ENCODE measurements around the gene SRI. TPM values are rescaled to one million over a fixed set of nuclear protein-coding genes. Genes with fewer than 3 reads are reported as not detected.
A peak's percentile ranks its signal among the peaks of the same experiment; 100 is the strongest.
"Not testable (repeated sequence)": the region's sequence is repeated elsewhere in the genome, so short reads cannot be mapped to it uniquely, and the experiment has no call there.

The SRI gene
- polyA plus RNA-seq (2014; cell fraction: cytosol; rRNA removed): 64.5 and 79.0 TPM in 2 replicates
- 84.7 and 86.0 TPM in 2 replicates for polyA plus RNA-seq (2014; cell fraction: nucleus; rRNA removed)

GRCh38 chr7:88219781-88220747, at the start of gene SRI:
TSS of gene SRI (minus strand) at chr7:88220038. CDS start at chr7:88220026, 12 bp downstream.
- DNase-seq (ENCODE audit: low spot score): peak; percentile 86

- DNase-seq (ENCODE audit: low spot score): no peak
Measured at GRCh38 chr7:88269586-88269985, 49.7 kb upstream of the SRI start.

- no peak for DNase-seq (ENCODE audit: low spot score)
Measured at GRCh38 chr7:88268858-88269257, 49.0 kb upstream of the SRI start.

GRCh38 chr7:88268051-88268450, 48.2 kb upstream of the SRI start:
- DNase-seq (ENCODE audit: low spot score): no peak

GRCh38 chr7:88267421-88267820, 47.6 kb upstream of the SRI start:
- DNase-seq (ENCODE audit: low spot score): no peak

GRCh38 chr7:88264987-88265386, 45.1 kb upstream of the SRI start:
- DNase-seq (ENCODE audit: low spot score): not testable (repeated sequence)

- no peak for DNase-seq (ENCODE audit: low spot score)
Measured at GRCh38 chr7:88262562-88262961, 42.7 kb upstream of the SRI start.

- DNase-seq (ENCODE audit: low spot score): peak; percentile 52
Measured at GRCh38 chr7:88260719-88261118, 40.9 kb upstream of the SRI start.

GRCh38 chr7:88259656-88260380, 40.0 kb upstream of the SRI start:
- no peak for DNase-seq (ENCODE audit: low spot score)

- not testable (repeated sequence) for DNase-seq (ENCODE audit: low spot score)
Measured at GRCh38 chr7:88258296-88258695, 38.5 kb upstream of the SRI start.

GRCh38 chr7:88256906-88257305, 37.1 kb upstream of the SRI start:
- no peak for DNase-seq (ENCODE audit: low spot score)

- no peak for DNase-seq (ENCODE audit: low spot score)
Measured at GRCh38 chr7:88254721-88255424, 35.0 kb upstream of the SRI start.

GRCh38 chr7:88253640-88254039, 33.8 kb upstream of the SRI start:
- no peak for DNase-seq (ENCODE audit: low spot score)

GRCh38 chr7:88244258-88244657, 24.4 kb upstream of the SRI start:
- DNase-seq (ENCODE audit: low spot score): peak; percentile 13

- DNase-seq (ENCODE audit: low spot score): peak; percentile 75
Measured at GRCh38 chr7:88243345-88243909, 23.6 kb upstream of the SRI start.

GRCh38 chr7:88239852-88240251, 20.0 kb upstream of the SRI start:
- no peak for DNase-seq (ENCODE audit: low spot score)

- DNase-seq (ENCODE audit: low spot score): no peak
Measured at GRCh38 chr7:88233828-88234227, 14.0 kb upstream of the SRI start.

GRCh38 chr7:88230646-88231045, 10.8 kb upstream of the SRI start:
- DNase-seq (ENCODE audit: low spot score): no peak

- DNase-seq (ENCODE audit: low spot score): no peak
Measured at GRCh38 chr7:88229302-88229995, 9.6 kb upstream of the SRI start.

- no peak for DNase-seq (ENCODE audit: low spot score)
Measured at GRCh38 chr7:88226886-88227516, 7.2 kb upstream of the SRI start.
